Chondrocyte (in vitro differentiated cells): Measurements from ENCODE around the gene AFTPH. TPM values are rescaled to one million over a fixed set of nuclear protein-coding genes. Genes with fewer than 3 reads are reported as not detected.

Experiments
- DNase-seq: peaks from one replicate; pipeline ENCODE4 v3.0.0; 2021; ENCODE audit warnings: mixed read lengths, low spot score
- H3K27ac Mint-ChIP-seq: one replicate; pipeline ENCODE4 v1.8.0; 2021; ENCODE audit warnings: mild to moderate bottlenecking, moderate library complexity, mixed read lengths; ENCODE audit not compliant: unreplicated experiment
- H3K27me3 Mint-ChIP-seq: 2 replicates; pipeline ENCODE4 v1.8.0; 2021; ENCODE audit warnings: low read depth, mixed read lengths
- H3K36me3 Mint-ChIP-seq: 2 replicates; pipeline ENCODE4 v1.8.0; 2021; ENCODE audit warnings: low read depth, mixed read lengths
- H3K4me1 Mint-ChIP-seq: 2 replicates; pipeline ENCODE4 v1.8.0; 2021; ENCODE audit warnings: low read depth, mild to moderate bottlenecking, mixed read lengths
- H3K4me3 Mint-ChIP-seq: one replicate; pipeline ENCODE4 v1.8.0; 2021; ENCODE audit warnings: mild to moderate bottlenecking, moderate library complexity, mixed read lengths; ENCODE audit not compliant: unreplicated experiment
- H3K9me3 Mint-ChIP-seq: 2 replicates; pipeline ENCODE4 v1.8.0; 2021; ENCODE audit warnings: low read depth, mixed read lengths
- total RNA-seq: library from RNA; stranded (reverse); gene quantifications from 3 replicates; pipeline ENCODE4 v1.2.1, GENCODE V29; 2021
- TF ChIP-seq, protein P1 (sequence below): fragments of 200-600 bp; sonication (generic); IDR thresholded peaks from 2 replicates; pipeline ENCODE4 v1.5.0; 2021; ENCODE audit warnings: antibody characterized with exemption, mild to moderate bottlenecking, moderate library complexity

Gene AFTPH
- total RNA-seq, 1 donor from 2014 or later, result 17.3 TPM

DNA sequence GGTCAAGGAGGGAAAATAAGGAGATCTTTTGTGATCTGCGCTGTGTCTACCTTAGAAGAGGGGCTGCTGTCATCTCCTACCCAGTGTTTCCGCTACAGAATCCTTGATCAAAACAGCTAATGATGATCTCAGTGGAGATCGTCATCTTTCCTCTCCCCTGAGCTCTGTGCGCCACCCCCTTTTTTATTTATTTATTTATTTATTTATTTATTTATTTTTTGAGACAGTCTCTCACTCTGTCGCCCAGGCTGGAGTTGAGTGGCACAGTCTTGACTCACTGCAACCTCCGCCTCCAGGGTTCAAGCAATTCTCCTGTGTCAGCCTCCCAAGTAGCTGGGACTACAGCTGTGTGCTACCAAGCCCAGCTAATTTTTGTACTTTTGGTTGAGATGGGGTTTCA, 74.1 kb downstream of the AFTPH start:
- no peaks in the 10 kb centered on the region for H3K9me3 Mint-ChIP-seq
- no peaks in the 10 kb centered on the region for H3K36me3 Mint-ChIP-seq
- H3K27me3 Mint-ChIP-seq, result no peaks in the 10 kb centered on the region
- DNase-seq, result no peak
- no peak overlapping the region for H3K4me3 Mint-ChIP-seq
- TF ChIP-seq, protein P1, sequence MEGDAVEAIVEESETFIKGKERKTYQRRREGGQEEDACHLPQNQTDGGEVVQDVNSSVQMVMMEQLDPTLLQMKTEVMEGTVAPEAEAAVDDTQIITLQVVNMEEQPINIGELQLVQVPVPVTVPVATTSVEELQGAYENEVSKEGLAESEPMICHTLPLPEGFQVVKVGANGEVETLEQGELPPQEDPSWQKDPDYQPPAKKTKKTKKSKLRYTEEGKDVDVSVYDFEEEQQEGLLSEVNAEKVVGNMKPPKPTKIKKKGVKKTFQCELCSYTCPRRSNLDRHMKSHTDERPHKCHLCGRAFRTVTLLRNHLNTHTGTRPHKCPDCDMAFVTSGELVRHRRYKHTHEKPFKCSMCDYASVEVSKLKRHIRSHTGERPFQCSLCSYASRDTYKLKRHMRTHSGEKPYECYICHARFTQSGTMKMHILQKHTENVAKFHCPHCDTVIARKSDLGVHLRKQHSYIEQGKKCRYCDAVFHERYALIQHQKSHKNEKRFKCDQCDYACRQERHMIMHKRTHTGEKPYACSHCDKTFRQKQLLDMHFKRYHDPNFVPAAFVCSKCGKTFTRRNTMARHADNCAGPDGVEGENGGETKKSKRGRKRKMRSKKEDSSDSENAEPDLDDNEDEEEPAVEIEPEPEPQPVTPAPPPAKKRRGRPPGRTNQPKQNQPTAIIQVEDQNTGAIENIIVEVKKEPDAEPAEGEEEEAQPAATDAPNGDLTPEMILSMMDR, result no peak
- no peak overlapping the region for H3K27ac Mint-ChIP-seq
- peaks cover 29% of the 10 kb centered on the region for H3K4me1 Mint-ChIP-seq

DNA sequence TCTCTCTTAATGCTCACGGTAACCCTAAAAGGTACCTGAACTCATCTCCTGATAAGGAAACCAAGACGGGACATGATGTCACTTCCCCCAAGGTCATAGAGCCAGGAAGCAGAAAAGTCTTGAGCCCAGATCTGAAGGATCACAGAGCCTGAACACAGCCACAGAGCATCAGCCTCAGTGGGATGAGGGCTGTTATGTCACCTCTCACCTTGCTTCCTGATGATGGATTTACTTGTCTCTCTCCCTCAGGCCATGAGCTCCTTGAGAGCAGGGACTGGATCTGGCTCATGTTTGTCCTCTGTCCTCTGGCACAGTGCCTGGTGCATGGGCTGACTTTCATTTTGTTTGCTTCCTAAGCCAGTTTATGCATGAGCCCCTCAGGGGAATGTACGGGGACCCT, 75.3 kb downstream of the AFTPH start:
- H3K36me3 Mint-ChIP-seq, result no peaks in the 10 kb centered on the region
- H3K27me3 Mint-ChIP-seq, result no peaks in the 10 kb centered on the region
- H3K4me3 Mint-ChIP-seq, result no peak overlapping the region
- peaks cover 21% of the 10 kb centered on the region for H3K4me1 Mint-ChIP-seq
- no peak for DNase-seq
- TF ChIP-seq, protein P1, result no peak
- no peak overlapping the region for H3K27ac Mint-ChIP-seq
- peaks cover 7% of the 10 kb centered on the region for H3K9me3 Mint-ChIP-seq

DNA sequence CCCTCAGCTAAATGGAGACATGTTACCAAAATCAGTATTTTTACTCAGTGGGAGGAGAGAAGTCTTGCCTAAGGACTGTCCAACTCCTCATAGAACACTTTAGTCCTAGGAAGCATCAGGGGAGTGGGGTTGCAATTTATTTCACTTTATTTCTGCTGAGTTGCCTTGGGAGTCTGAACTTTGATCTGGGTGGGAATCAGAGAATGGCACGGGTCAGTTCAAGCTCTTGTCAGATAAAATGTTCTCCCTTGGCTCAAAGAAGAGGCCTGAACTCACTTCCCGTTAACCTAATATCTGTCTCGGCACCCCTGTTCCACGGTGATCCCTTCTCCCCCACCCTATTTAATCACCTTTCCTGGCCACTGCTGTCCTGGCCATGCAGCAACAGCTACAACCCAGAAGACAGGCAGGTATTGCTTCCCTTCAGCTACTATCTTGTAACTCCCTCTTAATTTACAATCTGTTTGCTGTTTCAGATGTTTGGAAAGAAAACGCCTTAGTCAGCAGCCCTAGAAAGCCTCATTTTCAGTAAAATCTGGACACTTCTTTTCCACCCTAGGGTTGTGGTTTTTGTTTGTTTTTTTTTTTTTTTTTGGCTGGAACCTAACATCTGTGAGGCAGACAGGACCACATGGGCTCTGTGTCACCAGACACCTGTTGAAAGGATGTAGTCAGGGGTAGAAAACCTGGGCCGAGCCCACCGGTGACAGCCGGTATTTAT, 77.1 kb downstream of the AFTPH start:
- no peaks in the 10 kb centered on the region for H3K36me3 Mint-ChIP-seq
- peaks cover 18% of the 10 kb centered on the region for H3K4me1 Mint-ChIP-seq
- no peaks in the 10 kb centered on the region for H3K27me3 Mint-ChIP-seq
- DNase-seq, result no peak
- TF ChIP-seq, protein P1, result no peak
- H3K9me3 Mint-ChIP-seq, result peaks cover 11% of the 10 kb centered on the region
- H3K4me3 Mint-ChIP-seq, result no peak overlapping the region
- H3K27ac Mint-ChIP-seq, result no peak overlapping the region

DNA sequence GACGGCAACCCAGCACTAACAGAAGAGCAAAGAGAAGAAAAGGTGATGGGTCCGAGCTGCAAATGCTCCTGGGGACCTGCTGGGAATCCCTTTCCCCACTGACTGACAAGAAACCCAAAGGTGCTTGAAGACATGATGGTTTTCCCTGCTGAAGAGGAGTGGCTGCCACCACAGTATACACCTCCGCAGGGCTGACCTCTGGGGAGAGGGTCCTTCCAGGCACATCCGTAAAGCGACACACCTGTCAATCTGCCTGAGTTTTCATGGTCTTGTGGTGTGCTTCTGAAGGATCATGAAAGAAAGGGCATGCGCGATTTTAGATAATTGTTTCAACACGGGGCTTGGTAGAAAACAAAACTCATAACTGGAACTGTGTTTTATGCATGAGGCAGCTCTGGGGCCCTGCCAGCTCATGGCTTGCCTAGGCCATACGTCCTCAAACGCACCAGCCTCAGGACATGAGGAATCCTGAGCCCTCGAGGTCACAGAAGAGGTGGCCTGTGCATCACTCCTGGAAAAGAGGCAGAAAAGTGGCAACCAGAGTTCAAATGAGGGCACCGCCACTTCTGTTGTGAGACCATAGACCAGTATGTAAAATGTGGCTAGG, 77.8 kb downstream of the AFTPH start:
- Mint-ChIP-seq H3K27ac (no peak overlapping the region), H3K4me3 (no peak overlapping the region), H3K36me3 (no peaks in the 10 kb centered on the region), H3K9me3 (peaks cover 11% of the 10 kb centered on the region), H3K4me1 (peaks cover 15% of the 10 kb centered on the region), H3K27me3 (no peaks in the 10 kb centered on the region)
- DNase-seq, result no peak
- TF ChIP-seq, protein P1, result no peak

DNA sequence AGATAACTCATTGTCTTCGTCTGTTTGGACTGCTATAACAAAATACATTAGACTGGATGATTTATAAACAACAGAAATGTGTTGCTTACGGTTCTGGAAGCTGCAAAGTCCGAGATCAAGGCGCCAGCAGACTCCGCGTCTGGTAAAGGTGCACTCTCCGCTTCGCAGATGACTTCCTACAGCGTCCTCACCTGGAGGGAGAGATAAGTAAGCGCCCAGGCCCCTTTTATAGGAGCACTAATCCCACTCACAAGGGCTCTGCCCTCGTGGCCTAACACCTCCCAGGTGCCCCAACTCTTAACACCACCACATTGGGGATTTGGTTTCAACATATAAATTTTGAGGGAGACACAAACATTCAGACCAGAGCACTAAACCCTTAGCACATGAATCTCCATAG, 78.3 kb downstream of the AFTPH start:
- H3K27me3 Mint-ChIP-seq, result no peaks in the 10 kb centered on the region
- no peak overlapping the region for H3K4me3 Mint-ChIP-seq
- DNase-seq, result no peak
- TF ChIP-seq, protein P1, result no peak
- H3K27ac Mint-ChIP-seq, result no peak overlapping the region
- H3K9me3 Mint-ChIP-seq, result peaks cover 11% of the 10 kb centered on the region
- H3K36me3 Mint-ChIP-seq, result no peaks in the 10 kb centered on the region
- H3K4me1 Mint-ChIP-seq, result peaks cover 15% of the 10 kb centered on the region
